Activated CD4-positive, CD25-positive, alpha-beta regulatory T cell treated with anti-CD3 and anti-CD28 coated beads, Interleukin-2, amount 50 U/mL, for 72 hours (primary cell): ENCODE measurements around the gene ZNF135.

Experiments used
- DNase-seq: peaks from one replicate; pipeline ENCODE4 v3.0.0; 2021

ZNF135 gene

DNA sequence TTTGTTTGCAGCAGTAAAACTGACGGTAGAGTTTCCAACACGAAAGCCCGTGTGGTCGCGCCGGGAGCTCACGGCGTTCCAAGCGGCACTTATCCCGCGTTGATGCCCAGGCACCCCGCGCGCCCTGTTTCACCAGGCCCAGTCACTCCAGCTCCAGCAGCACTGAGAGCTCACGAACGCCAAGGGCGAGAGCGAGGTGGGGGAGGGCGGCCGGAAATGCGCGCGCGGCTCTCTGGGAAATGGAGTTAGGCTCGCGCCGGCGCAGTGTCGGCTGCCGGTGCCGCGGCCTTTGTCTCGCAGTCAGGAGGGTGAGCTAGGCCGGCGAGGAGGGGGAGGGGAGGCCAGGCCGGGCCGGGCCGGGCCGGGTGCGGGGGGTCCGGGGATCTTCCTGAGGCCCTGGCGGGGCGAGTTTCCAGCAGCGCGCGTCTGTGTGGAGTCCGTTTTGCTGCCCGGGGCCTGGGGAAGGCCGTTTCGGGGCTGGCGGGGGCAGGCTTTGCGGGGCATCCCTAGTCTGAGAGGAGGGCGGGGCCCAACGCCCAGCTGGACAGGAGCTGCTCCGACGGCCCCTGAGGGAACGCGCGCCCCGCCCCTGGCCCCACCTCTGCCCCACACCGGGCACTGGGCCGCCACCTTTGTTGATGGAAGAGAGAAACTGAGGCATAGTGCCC, at the start of gene ZNF135:
TSS of gene ZNF135 (plus strand) at position 280 of the 668 bp plus-strand sequence. CDS start 721 bp downstream, outside the sequence.
- DNase-seq, result peak; percentile 70

DNA sequence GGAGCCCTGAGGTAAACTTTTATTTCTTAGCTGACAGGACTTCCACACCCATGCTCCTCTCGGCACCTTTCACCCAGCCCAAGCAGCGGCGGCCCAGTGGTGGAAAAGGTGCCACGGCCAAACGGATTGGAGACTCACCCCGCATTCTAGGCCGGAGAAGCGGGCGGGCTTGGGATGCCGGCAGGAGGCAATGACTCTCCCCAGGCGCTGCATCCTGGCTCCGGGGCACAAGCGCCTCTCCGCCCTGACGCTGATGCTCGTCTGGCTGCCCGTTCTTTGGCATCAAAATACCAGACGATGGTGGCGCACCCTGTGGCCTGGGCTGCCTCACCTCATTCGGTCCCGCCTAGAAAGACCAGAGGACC, 49.8 kb upstream of the ZNF135 start:
- DNase-seq, result no peak

DNA sequence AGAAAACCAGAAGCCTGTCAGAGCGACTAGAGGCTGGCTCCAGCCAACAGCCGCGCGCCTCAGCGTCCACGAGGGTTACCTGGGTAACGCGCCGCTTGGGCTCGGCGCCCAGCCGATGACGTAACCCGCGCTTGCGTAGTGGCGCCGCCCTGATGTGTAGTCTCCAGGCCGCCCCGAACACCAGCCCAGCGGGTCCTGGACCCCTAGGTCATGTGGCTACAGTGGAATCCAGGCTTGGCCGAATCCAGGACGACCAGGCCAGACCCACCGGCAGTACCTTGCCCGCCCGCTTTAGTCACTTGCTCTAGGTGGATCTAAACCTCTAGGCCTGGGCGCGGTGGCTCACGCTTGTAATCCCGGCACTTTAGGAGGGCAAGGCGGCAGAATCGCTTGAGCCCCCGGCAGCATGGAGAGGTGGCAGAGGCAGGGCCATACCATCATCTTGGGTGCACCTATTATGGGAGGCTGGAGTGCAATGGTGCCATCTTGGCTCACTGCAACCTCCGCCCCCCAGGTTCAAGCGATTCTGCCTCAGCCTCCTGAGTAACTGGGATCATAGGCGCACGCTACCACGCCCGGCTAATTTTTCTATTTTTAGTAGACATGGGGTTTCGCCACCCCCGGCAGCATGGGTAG, 49.3 kb upstream of the ZNF135 start:
- peak; percentile 51 for DNase-seq

DNA sequence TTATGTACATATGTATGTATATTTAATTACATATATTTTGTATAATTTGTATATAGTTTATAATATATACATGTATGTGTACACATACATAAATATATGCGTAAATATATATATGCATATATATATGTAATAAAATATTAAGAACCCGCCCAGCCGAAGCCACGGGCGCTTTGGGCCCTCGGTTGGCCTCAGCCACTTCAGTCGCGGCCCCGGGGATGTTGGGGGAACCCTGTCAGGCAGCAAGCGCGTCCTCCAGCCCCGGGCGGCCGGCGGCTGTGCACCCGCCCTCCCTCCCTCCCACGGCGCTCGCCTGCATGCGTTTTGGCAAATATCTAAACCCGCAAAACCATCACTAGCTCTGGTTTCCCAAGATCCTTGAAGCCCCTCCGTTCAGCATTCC, 48.6 kb upstream of the ZNF135 start:
- no peak for DNase-seq

DNA sequence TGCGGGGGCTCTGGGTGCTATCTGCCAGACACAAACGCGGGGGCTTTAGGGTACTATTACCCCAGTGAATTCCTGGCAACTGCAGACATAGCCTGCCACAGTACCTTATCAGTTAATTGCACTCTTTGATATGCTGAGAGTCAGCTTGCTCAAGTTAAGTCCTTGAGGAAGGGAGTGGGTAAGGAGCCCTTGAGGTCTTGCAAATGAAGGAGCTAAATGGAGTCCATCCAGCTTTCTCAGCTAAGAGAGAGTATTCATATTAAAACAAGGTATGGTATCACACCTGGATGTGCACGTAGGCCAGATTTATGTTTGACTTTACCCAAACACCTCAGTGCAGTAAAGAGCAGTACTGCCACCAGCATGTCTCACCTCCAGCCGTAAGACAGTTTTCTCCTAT, 44.9 kb upstream of the ZNF135 start:
- DNase-seq, result no peak

DNA sequence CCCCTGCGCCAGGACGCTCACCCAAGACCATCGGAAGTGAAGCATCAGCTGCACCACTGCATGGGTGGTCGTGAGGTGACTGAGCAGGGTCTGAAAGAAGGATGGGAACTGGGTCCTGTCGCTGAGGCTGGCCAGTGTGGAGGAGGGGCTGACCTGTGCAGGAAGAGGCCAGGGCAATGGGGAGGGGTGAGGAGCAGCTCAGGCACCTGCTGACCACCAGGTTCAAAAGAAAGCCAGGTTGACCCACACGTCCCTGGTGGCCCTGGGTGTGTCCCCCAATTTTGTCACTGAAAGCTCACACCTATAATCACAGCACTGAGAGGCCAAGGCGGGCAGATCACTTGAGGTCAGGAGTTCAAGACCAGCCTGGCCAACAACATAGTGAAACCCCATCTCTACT, 39.0 kb upstream of the ZNF135 start:
- DNase-seq, result no peak

DNA sequence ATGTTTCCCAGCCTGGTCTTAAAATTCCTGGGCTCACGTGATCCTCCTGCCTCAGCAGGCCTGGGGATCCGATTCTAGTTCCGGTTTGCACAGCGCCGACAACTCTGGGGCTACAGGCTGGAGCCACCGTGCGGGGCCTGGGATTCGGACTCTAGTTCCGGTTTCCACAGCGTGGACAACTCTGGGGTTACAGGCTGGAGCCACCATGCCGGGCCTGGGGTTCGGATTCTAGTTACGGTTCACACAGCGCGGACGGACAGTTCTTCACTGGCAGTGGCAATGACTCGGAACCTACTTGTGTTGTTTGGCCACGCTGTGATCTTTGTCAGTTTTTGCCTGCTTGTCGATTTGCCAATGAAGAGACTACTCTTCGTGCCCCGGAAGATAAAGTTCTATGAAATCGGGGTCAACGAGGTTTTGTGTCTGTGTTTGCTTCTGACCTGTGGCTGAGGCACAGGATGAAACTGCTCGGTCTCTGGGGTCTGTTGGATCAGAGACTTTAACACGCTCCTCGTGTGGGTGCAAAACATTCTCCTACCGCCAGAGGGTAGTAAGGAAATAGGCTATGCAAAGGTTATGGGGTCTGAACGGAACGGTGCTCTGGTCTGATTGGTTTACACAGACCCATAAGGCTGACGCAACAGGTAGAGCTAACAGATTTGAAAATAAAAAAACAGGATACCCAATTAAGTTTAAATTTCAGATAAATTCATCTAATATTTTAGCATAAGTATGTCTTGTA, 37.4 kb upstream of the ZNF135 start:
- DNase-seq, result no peak

DNA sequence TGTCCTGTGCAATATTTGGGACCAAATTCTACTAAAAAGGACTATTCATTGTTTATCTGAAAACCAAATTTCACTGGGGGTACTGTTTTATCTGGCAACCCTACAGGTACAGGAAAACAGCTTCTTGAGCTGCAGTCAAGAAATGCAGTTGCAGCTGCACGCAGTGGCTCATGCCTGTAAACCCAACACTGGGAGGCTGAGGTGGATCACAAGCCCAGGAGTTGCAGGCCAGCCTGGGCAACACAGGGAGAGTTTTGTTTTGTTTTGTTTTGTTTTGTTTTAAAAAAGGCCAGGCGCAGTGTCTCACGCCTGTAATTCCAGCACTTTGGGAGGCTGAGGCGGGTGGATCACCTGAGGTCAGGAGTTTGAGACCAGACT, 36.8 kb upstream of the ZNF135 start:
- DNase-seq, result no peak

DNA sequence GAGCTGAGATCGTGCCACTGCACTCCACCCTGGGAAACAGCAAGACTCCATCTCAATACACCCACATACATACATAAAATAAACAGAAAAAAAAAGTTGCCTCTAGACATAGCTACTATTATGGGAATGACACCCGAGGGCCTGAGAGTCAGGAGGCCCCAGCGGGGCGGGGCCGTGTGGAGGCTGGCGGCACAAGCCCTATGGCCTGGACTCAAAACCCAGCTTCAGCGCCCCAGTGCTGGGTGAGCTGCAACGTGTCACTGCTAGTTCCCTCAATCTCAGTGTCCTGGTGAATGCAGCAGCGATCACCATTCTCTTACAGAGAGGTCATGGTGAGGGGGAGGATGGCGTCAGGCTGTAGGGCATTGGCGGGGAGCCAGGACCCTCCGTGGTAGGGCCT, 34.4 kb upstream of the ZNF135 start:
- no peak for DNase-seq

DNA sequence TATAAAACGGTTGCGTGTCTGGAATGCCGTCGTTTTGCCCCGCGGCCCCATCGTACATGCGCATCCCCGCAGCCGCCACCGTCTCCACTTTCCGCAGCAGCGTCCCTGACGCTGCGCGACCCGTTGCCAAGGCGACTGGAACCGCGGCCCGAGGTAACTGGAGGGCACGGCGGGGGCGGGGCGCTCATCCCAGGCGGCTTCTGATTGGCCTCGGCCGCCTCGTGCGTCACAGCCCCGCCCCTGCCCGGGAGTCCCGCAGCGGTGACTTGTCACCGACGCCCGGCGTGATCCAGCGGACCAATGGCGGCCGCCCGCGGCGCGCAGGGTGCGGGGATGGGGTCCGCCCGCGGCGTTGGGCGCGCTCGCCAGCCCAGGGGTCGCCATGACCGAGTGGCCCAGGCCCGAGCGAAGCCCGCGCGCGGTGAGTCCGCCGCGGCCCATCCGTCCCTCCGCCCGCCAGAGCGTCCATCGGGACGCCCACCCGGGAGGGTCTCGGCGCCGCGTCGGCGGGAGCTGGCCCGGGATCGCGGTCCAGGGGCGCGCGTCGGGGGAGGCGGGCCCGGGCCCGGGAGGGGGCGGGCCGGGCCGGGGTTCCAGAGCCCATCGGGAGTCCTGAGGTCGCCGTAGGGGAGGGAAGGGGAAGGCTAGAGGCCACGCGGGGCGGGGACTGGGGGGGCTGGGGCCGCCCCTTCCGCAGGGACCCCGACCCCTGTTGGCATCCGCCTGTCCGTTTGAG, 25.2 kb upstream of the ZNF135 start, which contains the start of gene ZSCAN1:
TSS of gene ZSCAN1 (plus strand) at position 285 of the 736 bp plus-strand sequence. CDS start 3,812 bp downstream, outside the sequence.
- DNase-seq, result peak; percentile 60

DNA sequence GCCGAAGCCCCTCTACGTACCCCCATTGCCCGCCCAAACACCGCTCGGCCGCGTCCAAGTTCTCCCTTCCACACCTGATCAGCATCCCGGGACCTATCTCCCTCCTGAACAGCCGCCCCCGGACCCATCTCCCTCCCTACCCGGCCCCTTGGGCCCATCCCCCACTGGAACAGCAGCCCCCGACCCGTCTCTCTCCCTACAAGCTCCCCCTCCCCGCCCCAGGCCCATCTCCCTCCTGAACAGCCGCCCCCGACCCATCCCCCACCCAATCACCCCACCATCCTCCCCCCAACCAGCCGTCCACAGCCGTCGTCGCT, 24.6 kb upstream of the ZNF135 start:
- no peak for DNase-seq

DNA sequence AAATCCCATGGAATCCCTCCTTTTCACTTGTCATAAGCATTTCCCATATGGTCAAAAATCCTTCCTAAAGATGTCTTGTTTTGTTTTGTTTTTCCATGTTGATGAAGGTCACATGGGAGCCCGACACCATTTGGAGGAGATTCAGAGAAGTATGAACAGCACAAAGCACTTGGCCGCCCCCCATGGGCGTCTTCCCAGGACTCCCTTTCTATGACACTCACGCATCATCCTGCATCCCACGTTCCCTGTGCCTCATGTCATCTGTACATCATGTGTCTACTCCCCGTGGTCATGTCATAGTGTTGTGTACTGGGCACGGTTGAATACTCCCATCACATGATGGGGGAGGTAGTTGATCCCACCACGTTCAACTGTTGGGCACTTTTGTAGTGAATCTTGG, 23.2 kb upstream of the ZNF135 start:
- DNase-seq, result no peak

DNA sequence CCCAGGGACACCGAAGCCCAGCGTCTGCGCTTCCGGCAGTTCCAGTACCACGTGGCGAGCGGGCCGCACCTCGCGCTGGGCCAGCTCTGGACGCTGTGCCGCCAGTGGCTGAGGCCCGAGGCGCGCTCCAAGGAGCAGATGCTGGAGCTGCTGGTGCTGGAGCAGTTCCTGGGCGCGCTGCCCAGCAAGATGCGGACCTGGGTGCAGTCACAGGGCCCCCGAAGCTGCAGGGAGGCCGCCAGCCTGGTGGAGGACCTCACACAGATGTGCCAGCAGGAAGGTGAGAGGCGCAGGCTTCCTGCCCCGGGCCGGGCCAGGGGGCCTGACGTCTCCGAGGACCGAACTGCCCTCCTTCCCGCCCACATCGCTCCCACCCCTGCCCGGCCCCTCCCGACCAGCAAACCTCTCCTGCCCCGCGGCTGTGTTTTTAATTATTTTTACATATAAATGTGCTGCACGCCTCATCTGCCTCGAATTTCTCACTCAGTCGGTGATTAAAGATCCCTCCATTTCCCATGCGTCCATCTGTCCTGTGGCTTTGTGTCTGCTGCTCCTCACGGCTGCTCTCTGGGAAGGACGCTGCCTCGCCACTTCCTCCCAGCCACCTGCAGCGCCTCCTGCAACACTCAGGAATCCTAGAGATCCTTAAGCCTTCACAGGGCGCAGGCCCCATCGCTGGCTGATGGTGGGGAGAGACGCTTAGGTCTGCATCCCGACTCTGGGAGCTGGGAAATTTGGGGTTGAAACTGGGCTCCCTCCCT, 21.0 kb upstream of the ZNF135 start:
- no peak for DNase-seq

DNA sequence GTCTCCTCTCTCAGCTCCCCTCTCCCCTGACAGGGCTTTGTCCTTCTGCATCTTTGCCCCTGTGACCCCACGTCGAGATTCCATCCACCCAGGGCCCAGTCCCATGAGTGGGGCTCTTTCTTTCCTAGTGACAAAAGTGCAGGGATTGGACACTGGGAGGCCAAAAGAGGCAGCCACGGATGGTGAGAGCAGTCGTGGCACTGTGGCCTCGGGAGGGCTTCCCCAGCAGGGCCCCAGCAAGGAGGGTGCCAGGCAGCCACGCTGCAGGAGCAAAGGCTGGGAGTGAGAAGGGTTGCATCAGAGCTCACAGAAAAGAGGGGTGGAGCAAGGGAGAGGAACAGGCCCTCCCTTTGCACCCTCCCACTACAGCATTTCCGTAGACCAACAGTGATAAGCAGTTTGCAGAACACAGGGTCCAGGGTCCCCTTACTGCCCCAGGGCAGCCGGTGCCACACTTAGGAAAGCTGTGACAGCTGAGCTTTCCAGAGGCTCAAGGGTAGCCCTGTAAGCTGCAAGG, 20.3 kb upstream of the ZNF135 start:
- DNase-seq, result no peak

DNA sequence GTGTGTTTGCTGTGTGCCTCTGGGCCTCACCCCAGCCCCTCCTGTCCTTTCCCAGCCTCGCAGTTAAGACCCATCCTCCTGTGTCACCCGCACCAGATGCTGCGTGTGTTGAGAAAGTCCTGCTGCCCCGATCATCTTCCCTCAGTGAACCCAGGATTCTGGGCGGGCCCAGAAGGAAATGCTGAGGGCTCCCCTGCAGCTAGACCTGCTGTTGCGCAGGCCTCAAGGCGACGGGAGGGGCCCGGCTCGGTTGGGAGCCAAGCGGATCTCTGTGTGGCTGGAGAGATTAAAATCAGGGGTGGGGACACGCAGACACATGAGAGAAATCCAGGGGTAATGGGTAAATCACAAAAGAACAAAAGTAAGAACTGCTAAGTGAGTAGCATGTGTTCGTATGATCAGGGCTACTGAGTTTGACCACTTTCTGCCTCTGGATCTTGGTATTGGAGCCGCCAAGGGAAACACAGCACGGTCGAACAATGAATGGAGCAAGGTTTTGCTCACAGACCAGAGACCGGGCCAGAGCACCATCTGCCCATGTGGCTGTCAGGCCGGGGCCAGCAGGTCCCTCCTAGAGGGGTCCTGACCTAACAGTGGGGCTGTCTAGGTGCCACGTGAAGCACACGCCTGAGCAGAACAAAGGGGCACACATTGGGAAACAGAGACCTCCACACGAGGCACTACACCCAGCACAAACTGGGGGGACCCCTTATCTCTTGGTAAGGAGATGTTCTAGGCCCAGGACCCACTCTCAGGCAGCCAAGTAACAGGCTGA, 18.1 kb upstream of the ZNF135 start:
- DNase-seq, result no peak

DNA sequence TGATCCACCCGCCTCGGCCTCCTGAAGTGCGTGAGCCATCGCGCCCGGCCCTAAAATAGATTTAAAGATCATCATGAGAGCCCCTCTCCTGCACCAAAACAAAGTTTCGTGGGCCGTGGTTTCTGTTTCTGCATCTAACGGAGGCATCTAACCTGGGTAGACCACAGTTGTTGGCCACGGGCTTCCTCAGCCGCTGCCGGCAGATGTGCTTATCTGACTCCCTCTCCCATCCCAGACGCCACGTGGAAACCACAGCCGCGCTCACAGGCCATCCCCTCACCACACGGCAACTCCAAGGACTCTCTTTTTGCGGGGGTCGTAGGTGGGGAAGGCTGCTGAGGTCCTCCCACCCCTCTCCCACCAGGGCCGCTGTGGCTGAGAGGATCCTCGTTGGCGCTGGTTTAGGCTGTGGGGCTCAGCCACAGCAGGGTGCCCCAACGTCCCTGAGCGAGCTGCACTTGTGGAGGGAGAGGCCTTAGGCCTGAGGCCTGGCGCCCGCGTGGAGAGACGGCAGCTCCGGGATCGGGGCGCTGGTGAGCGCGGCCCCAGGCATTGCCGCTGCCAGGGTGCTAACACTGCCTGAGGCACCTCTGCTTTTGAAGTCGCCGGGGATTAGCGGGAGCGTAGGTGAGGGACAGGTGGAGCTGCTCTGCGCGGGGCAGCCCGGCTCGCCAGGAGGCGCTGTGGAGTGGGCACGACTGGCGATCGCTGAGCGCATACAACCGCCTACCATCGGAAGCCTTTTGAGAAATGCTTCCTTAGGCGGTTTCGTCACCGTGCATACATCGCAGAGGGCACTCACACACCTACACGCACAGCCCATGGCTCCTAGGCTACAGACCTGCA, 16.4 kb upstream of the ZNF135 start:
- no peak for DNase-seq

DNA sequence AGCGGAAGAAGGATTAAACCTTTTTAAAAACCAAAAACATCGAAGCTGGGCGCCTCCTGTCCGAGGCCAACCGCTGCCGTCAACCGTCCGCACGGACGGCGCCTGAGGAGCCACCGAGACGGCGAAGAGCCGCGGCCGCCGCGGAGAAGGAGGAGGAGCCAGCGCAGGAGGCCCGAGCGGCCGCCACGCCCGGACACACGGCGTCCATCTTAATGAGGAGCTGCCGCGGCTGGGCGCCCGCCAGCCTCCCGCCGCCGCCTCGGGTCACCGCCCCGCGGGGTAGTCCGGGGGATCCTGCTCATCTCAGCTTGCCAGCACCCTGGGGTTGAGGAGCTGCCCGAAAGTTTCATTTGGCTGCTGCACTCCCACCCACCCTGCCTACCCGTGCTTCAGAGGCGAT, 14.7 kb upstream of the ZNF135 start:
- DNase-seq, result no peak

DNA sequence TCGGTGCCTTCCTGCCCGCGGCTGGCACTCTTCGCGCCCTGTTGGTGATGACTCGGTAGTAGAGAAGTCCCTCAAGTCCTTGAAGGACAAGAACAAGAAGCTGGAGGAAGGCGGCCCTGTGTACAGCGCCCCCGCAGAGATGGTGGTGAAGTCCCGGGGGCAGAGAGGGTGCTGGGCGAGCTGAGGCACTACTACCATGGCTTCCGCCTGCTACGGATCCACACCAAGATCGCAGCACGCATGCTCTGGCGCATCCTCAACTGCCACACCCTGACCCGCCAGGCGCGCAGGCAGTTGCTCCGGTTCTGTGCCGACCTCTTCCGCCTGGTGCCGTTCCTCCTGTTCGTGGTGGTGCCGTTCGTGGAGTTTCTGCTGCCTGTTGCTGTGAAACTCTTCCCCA, 14.2 kb upstream of the ZNF135 start:
- DNase-seq, result no peak

DNA sequence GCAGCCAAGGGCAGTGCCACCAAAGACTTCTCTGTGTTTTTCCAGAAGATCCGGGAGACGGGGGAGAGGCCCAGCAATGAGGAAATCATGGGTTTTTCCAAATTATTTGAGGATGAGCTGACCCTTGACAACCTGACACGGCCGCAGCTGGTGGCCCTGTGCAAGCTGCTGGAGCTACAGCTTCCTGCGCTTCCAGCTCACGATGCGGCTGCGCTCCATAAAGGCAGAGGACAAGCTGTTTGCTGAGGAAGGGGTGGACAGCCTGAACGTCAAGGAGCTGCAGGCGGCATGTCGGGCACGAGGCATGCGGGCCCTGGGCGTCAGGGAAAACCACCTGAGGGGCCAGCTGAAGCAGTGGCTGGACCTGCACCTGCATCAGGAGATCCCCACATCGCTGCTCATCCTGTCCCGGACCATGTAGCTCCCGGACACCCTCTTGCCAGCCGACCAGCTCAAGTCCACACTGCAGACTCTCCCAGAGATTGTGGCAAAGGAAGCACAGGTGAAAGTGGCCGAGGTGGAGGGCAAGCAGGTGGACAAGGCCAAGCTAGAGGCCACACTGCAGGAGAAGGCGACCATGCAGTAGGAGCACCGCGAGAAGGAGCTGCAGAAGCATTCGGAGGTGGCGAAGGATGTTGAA, 13.6 kb upstream of the ZNF135 start:
- no peak for DNase-seq

DNA sequence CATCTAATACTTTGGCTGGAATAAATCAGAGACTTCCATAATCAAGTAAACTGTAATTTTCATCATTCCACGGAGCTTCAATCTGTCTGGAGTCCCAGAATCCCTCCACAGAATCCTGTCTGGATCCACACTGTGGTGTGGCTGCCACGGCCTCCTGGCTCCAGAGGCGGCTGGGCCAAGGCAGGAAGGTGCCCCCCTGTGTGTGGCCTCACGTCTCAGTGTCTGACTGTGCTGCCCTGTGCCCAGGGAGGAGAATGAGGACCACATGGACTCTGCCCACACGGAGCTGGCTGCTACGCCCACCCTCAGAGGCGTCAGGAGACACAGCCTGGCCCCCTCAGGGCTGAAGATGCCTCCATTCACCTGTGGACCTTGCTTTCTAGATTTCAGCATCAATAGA, 12.2 kb upstream of the ZNF135 start:
- no peak for DNase-seq
